HCT116 (cell line): Measurements from ENCODE around the gene RANBP17. TPM values are rescaled to one million over a fixed set of nuclear protein-coding genes. Genes with fewer than 3 reads are reported as not detected.

ENCODE experiments used
- ATAC-seq: fragments of 200-7000 bp; cut with Tn5 transposase; 2 replicates; pipeline ENCODE4 v1.9.1; 2020; ENCODE audit warnings: mild to moderate bottlenecking, moderate library complexity
- BruUV-seq: library from RNA; stranded (reverse); fragments of 400-500 nt; replicated peaks from 2 replicates; lab custom pipeline; 2021; lab: Mats Ljungman, UMichigan
- CTCF ChIA-PET: fragments of 300-600 bp; sonication (Branson Sonifier 250); formaldehyde crosslinking; loops from one replicate; lab custom pipeline; 2021; ENCODE audit warnings: antibody characterized with exemption; lab: Charles Lee
- POLR2A ChIA-PET: fragments of 300-600, 350-600 bp; sonication (Branson Sonifier 250); formaldehyde crosslinking; loops from one replicate; lab custom pipeline; 2021; ENCODE audit warnings: antibody characterized with exemption; lab: Charles Lee
- RAD21 ChIA-PET, 2 experiments: fragments of 300-600 bp; sonication (Branson Sonifier 250); formaldehyde crosslinking; loops; one replicate each; lab custom pipeline; 2023; ENCODE audit warnings: low total read pairs in 2 of 2; ENCODE audit not compliant: uncharacterized antibody in 2 of 2, unreplicated experiment in 2 of 2, low non-redundant PET in 1 of 2; lab: Charles Lee
- DNase-seq: peaks from one replicate; pipeline ENCODE4 v3.0.0-alpha.2; 2010; ENCODE audit warnings: low read depth, low spot score
- H2AFZ ChIP-seq: fragments of 200-600 bp; shearing (Covaris generic), sonication (generic); 2 replicates; pipeline ENCODE4 v1.6.1; 2017; ENCODE audit warnings: low read depth, mixed run types, mixed read lengths, antibody characterized with exemption, low read length; ENCODE audit not compliant: poor library complexity, severe bottlenecking
- H3K27ac ChIP-seq: 2 replicates; pipeline ENCODE4 v1.5.1; 2012; ENCODE audit warnings: low read depth, low read length
- H3K27me3 ChIP-seq: fragments of 200-600 bp; sonication (generic); 2 replicates; pipeline ENCODE4 v1.6.1; 2016; ENCODE audit warnings: mixed run types, low read length, mixed read lengths; ENCODE audit not compliant: insufficient read depth
- H3K36me3 ChIP-seq, 2 experiments: fragments of 200-500 bp in 1 of 2; fragments of 200-600 bp in 1 of 2; sonication (Bioruptor generic) in 1 of 2; sonication (generic) in 1 of 2; 2 replicates each; pipeline versions ENCODE4 v1.5.1 to v1.6.1; 2014 to 2016; ENCODE audit warnings: low read length in 2 of 2, inconsistent platforms in 1 of 2, mixed read lengths in 1 of 2, mixed run types in 1 of 2; ENCODE audit not compliant: insufficient read depth in 2 of 2, control insufficient read depth in 1 of 2
- H3K4me1 ChIP-seq, 2 experiments: fragments of 200-600 bp in 1 of 2; sonication (generic) in 1 of 2; 2 replicates each; pipeline versions ENCODE4 v1.5.1 to v1.6.1; 2012 to 2017; ENCODE audit warnings: low read length in 2 of 2, inconsistent platforms in 1 of 2, mild to moderate bottlenecking in 1 of 2, mixed read lengths in 1 of 2, mixed run types in 1 of 2, moderate library complexity in 1 of 2; ENCODE audit not compliant: insufficient read depth in 2 of 2, control insufficient read depth in 1 of 2
- H3K4me2 ChIP-seq: fragments of 200-600 bp; sonication (generic); 2 replicates; pipeline ENCODE4 v1.6.1; 2017; ENCODE audit warnings: mixed run types, low read length, mixed read lengths
- H3K4me3 ChIP-seq, 2 experiments: fragments of 200-600 bp in 1 of 2; sonication (generic) in 1 of 2; replicated peaks in 1 of 2; 2 replicates each; pipeline ENCODE4 v1.5.1; 2011 to 2016; ENCODE audit warnings: low read length in 2 of 2, control low read depth in 1 of 2, low read depth in 1 of 2, mild to moderate bottlenecking in 1 of 2, mixed read lengths in 1 of 2, mixed run types in 1 of 2
- H3K79me2 ChIP-seq: fragments of 200-600 bp; sonication (generic); 2 replicates; pipeline ENCODE4 v1.6.1; 2017; ENCODE audit warnings: mild to moderate bottlenecking, mixed run types, low read length, moderate library complexity, mixed read lengths; ENCODE audit not compliant: insufficient read depth
- H3K9ac ChIP-seq: fragments of 200-600 bp; sonication (generic); 2 replicates; pipeline ENCODE4 v1.6.1; 2016; ENCODE audit warnings: low read length, mixed read lengths
- H3K9me2 ChIP-seq: fragments of 200-600 bp; sonication (generic), shearing (Covaris generic); 2 replicates; pipeline ENCODE4 v1.6.1; 2017; ENCODE audit warnings: mixed run types, mild to moderate bottlenecking, moderate library complexity; ENCODE audit not compliant: insufficient read depth
- H3K9me3 ChIP-seq, 2 experiments: fragments of 200-500 bp in 1 of 2; fragments of 200-600 bp in 1 of 2; sonication (Bioruptor generic) in 1 of 2; sonication (generic) in 1 of 2; 2 replicates each; pipeline ENCODE4 v1.6.1; 2014 to 2017; ENCODE audit warnings: low read length in 2 of 2, mixed read lengths in 2 of 2, inconsistent platforms in 1 of 2, low read depth in 1 of 2, mild to moderate bottlenecking in 1 of 2, mixed run types in 1 of 2, moderate library complexity in 1 of 2; ENCODE audit not compliant: control insufficient read depth in 1 of 2, insufficient read depth in 1 of 2
- H4K20me1 ChIP-seq: fragments of 200-600 bp; sonication (generic), shearing (Covaris generic); 2 replicates; pipeline ENCODE4 v1.6.1; 2017; ENCODE audit warnings: mixed run types, mild to moderate bottlenecking, moderate library complexity; ENCODE audit not compliant: insufficient read depth
- ATF3 ChIP-seq: IDR thresholded peaks from 2 replicates; pipeline ENCODE4 v1.6.1; 2012
- CBX3 ChIP-seq: IDR thresholded peaks from 2 replicates; pipeline ENCODE4 v1.6.1; 2012; ENCODE audit warnings: low read depth
- CEBPB ChIP-seq: IDR thresholded peaks from 2 replicates; pipeline ENCODE4 v1.6.1; 2012; ENCODE audit warnings: low read depth
- EGR1 ChIP-seq: IDR thresholded peaks from 2 replicates; pipeline ENCODE4 v1.6.1; 2012; ENCODE audit warnings: low read depth
- ELF1 ChIP-seq: IDR thresholded peaks from 2 replicates; pipeline ENCODE4 v1.6.1; 2012; ENCODE audit warnings: low read depth, borderline replicate concordance
- EZH2 ChIP-seq: fragments of 200-600 bp; sonication (generic); IDR thresholded peaks from 2 replicates; pipeline ENCODE4 v1.6.1; 2017; ENCODE audit warnings: antibody characterized with exemption, mixed run types
- FOSL1 ChIP-seq: IDR thresholded peaks from 2 replicates; pipeline ENCODE4 v1.6.1; 2012; ENCODE audit warnings: low read depth
- MAX ChIP-seq: IDR thresholded peaks from 2 replicates; pipeline ENCODE4 v1.6.1; 2012
- POLR2A ChIP-seq: IDR thresholded peaks from 2 replicates; pipeline ENCODE4 v1.7.0; 2011; ENCODE audit warnings: borderline replicate concordance; ENCODE audit not compliant: insufficient read depth, insufficient read length; ENCODE audit errors: extremely low read depth
- SIN3A ChIP-seq: IDR thresholded peaks from 2 replicates; pipeline ENCODE4 v1.6.1; 2012; ENCODE audit warnings: low read depth
- TCF7L2 ChIP-seq: IDR thresholded peaks from 2 replicates; pipeline ENCODE4 v1.7.0; 2011; ENCODE audit warnings: borderline replicate concordance, inconsistent platforms; ENCODE audit not compliant: insufficient read depth, insufficient read length; ENCODE audit errors: extremely low read depth
- intact Hi-C: fragments of 100-400 bp; cut with micrococcal nuclease; formaldehyde crosslinking; loops from 2 replicates; pipeline ENCODE4 v1.10.0; 2022
- total RNA-seq: library from RNA; stranded (reverse); gene quantifications from one replicate; pipeline ENCODE4 v1.2.1, GENCODE V29; 2021; ENCODE audit not compliant: unreplicated experiment

The RANBP17 gene
- total RNA-seq, 1 experiment from 2014 or later = 18.2 TPM

- H3K27me3 ChIP-seq = no peaks in the 10 kb centered on the region
- H3K79me2 ChIP-seq = no peaks in the 10 kb centered on the region
- no TSS peak for BruUV-seq
- H4K20me1 ChIP-seq = no peaks in the 10 kb centered on the region
- no peaks in the 10 kb centered on the region for H3K9me2 ChIP-seq
- no peak for DNase-seq
- no peak overlapping the region for H3K9ac ChIP-seq
- intact Hi-C loops = loop anchor here (10.0 kb wide), 1 partner anchor 358 kb away; no protein-coding TSS in a partner anchor
- H3K9me3 ChIP-seq = no peaks in the 10 kb centered on the region
- H3K4me3 ChIP-seq = no peak overlapping the region
- H3K36me3 ChIP-seq = no peaks in the 10 kb centered on the region
- H3K27ac ChIP-seq = no peak overlapping the region
- H2AFZ ChIP-seq = no peak overlapping the region
- ChIA-PET RAD21 (no interaction called here), CTCF (no interaction called here), POLR2A (no interaction called here)
- no peak for ATAC-seq
- no peak for TF ChIP-seq CBX3
- no peak overlapping the region for H3K4me2 ChIP-seq
- no peaks in the 10 kb centered on the region for H3K4me1 ChIP-seq
Measured at GRCh38 chr5:170817195-170817594, 44.6 kb upstream of the RANBP17 start.

- Histone ChIP-seq H3K4me3 (no peak overlapping the region), H3K4me1 (no peaks in the 10 kb centered on the region), H3K4me2 (no peak overlapping the region), H3K27me3 (no peaks in the 10 kb centered on the region), H3K27ac (no peak overlapping the region), H3K9me2 (no peaks in the 10 kb centered on the region), H3K36me3 (no peaks in the 10 kb centered on the region), H3K79me2 (no peaks in the 10 kb centered on the region), H3K9ac (no peak overlapping the region), H3K9me3 (no peaks in the 10 kb centered on the region), H4K20me1 (no peaks in the 10 kb centered on the region), H2AFZ (no peak overlapping the region)
- intact Hi-C loops = loop anchor here (10.0 kb wide), 1 partner anchor 357 kb away; no protein-coding TSS in a partner anchor
- TF ChIP-seq MAX (no peak), CBX3 (no peak), EZH2 (no peak), ELF1 (no peak), CEBPB (no peak), EGR1 (no peak), SIN3A (no peak), POLR2A (no peak), TCF7L2 (no peak), ATF3 (no peak), FOSL1 (no peak)
- DNase-seq (no peak), ATAC-seq (no peak)
- BruUV-seq = no TSS peak
- CTCF ChIA-PET = no interaction called here
- RAD21 ChIA-PET = no interaction called here
- POLR2A ChIA-PET = no interaction called here
Measured at GRCh38 chr5:170818232-170818631, 43.6 kb upstream of the RANBP17 start.
